IPS-18c (cell line): ENCODE results near the gene RPS2.

Source experiments
- H3K4me3 ChIP-seq: 2 replicates; pipeline ENCODE4 v1.7.0; 2013; ENCODE audit warnings: low read depth, mild to moderate bottlenecking, low read length, moderate library complexity; ENCODE audit not compliant: insufficient read depth
- H3K9me3 ChIP-seq: one replicate; pipeline ENCODE4 v1.6.1; 2013; ENCODE audit warnings: mild to moderate bottlenecking, low read length, moderate library complexity; ENCODE audit not compliant: control insufficient read depth, insufficient read depth

Gene RPS2

DNA sequence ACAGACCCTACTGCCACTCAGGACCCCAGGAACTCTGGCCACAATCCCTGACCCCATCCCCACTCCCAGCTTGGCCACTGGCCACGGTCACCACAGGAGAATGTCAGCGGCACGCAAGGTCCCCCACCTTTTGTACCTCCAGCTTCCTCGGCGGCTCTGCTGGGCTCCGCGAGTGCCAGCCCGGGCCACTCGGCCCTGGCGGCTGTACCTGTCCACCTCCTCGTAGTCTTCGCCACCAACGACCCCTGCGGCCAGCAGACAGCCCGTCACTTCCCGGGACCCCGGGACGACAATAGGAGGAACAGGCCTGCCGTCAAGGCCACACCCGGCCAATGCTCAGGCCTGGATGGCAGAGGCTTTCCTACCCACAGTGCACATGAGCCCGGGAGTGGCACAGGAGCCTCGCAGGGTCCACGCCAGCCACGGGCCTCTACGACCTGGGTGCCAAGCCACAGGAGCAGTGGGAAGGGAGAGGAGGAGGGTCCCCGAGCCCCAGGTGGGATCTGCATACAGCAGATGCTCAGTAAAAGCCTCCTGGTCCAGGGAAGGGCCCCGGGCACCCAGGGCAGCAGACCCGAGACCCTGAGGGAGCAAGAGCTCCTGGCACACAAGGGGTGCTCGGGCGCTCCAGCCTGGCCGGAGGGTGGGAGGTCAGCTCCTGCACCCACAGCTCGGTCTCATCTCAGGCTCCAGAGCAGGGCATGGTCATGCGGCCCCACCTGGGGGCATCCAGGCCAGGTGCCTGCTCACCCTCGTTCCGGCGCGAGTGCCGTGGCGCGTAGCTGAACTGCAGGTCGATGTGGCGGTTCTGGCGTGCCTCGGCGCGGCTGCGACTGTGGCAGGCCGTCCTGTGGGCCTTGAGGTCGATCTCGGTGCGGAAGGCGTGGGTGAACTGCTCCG, 37.1 kb upstream of the RPS2 start:
- H3K4me3 ChIP-seq = no peak overlapping the region
- no peaks in the 10 kb centered on the region for H3K9me3 ChIP-seq

DNA sequence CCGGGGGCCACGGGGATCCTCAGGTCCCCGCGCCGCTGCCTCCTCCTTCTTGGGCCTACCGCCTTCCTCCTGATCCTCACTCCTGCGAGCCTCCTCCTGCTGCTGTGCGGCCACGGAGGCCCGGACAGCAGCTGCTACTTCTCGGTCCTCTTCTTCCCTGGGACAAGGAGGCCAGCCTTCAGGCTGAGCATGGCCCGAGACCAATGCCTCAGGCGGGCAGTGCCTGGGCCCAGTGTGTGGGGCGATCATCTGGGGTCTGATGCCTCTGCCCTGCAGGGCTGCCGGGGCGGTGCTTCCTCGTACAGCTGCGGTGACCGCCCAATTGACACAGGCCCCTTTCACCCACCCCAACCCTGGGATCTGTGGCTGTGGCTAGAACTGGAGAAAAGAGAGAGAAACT, 36.4 kb upstream of the RPS2 start:
- H3K9me3 ChIP-seq = no peaks in the 10 kb centered on the region
- no peak overlapping the region for H3K4me3 ChIP-seq

DNA sequence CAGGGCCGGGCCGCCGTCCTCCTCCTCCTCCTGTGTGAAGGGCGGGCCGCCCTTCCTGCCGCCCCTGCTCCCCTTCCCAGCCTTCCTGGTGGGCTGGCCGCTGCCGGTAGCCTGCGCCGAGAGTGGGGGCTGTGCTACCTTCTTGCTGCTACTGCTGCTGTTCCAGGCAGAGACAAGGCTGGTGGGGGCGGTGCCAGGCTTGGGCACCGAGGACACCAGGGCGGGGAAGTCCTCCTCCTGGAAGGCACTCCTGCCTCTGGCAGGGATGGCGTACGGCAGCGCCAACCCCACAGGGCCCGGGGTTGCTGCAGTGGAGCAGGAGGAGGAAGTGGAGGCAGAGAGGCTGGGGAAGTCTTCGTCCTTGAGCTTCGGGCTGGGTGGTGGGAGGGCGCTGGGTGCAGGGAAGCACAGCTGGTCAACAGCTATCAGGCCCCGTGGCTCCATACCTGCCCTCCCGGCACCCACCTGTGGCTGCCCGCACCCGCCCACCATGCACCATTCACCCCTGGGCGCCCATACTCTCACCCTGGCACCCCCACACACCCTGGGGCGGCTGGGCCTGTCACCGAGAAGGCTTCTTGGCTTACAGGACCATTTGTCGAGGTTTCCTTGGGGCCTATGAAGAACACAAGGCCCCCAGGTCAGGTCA, 35.4 kb upstream of the RPS2 start:
- no peaks in the 10 kb centered on the region for H3K9me3 ChIP-seq
- H3K4me3 ChIP-seq = no peak overlapping the region

DNA sequence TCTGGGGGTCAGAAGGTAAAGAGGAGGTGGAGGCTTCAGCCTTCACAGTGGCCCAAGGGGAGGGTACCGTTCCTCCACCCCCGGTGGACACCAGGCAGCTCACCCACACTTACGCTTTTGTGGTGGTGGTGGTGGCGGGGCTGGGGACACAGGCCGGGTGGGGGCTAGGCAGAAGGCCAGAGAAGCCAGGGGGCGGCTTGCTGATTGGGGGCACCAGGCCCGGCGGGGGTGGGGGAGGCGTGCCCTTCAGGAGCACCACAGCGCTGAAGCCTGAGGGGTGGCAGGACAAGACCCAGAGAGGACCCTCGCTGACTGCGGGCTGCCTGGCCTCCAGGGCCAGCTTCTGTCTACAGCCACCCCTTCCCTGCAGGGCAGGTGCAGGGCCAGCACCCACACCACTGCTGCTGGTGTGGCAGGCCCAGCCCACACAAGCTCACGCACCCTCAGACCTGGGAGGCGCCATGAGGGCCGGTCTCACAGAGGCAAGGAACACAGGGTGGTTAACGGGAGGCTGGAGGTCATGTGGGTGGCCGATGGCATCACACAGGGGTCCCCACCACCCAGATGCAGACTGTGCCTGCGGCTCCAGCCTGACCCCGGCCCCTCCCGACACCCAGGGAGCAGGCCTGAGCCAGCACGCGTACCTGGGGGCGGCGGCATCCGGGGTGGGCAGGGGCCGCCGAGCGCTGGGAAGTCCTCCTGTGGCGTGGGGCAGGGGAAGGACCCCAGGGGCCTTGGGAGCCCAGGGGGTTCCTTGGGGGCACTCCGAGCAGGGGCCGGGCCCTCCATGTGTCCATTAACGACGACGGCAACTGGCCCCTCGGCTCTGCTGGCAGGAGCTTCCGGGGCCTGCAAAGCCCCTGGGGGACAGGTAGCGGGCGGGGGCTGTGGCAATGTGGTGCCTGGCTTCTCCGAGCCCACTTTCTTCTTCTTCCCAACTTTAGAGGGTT, 34.5 kb upstream of the RPS2 start:
- no peak overlapping the region for H3K4me3 ChIP-seq
- no peaks in the 10 kb centered on the region for H3K9me3 ChIP-seq

DNA sequence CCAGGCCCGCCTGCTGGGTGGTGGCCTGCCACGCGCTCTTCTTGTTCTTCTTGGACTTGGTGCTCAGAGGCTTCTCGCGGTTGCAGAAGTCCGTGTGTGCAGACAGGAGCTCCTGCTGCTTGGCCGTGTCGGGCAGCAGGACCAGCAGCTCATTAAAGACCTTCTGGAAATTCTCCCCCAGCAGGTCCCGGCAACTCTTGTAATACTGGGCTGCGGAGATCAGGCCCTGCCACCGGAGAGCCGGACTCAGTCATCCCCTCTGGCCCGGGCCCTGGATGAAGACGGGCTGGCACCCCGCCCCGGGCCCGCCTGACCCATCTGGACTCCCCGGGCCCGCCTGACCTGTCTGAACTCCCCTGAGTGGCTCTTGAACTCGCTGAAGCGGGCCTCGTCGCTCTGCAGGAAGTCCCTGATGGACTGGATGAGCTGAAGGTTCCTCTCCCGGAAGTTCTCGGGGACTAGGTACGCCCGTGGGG, 33.8 kb upstream of the RPS2 start:
- no peak overlapping the region for H3K4me3 ChIP-seq
- H3K9me3 ChIP-seq = no peaks in the 10 kb centered on the region

DNA sequence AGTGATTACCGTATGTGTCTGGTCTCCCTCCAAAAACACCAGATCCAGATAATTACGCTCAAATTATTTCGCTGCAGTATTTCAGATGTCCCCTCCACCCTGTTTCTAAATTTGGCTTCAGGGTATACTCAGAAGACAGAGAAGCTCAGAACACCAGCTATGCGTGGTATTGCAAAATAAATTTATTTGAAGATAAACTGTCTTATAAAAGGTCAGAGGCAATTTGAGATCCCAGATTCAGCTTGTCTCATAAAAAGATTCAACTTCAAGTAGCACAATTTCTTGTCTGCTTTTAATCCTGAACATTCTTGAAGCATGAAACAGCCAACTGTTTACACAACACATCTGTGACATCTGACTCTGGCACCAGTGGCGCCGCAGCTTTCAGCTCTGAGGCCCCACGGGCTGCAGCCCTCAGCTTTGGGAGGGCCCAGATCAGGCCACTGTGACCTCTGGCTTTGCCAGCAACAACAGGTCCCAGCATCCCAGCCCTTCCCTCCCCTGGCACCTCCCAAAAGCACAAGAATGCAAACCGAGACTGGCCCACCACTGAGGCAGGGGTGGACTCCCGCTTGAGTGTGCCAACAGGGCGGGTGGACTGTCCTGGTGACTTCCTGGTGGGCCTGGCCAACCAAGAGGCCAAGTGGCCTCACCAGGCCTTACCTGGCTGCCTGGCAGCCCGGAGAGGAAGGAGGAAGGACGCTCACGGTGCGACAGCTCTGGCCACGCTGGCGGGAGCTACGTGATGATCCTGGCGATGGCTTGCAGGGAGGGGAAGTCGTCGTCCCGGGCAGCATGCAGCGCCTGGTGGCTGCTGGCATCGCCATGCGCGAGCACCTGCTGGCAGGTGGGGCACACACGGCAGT, 33.1 kb upstream of the RPS2 start:
- Histone ChIP-seq H3K4me3 (no peak overlapping the region), H3K9me3 (no peaks in the 10 kb centered on the region)

DNA sequence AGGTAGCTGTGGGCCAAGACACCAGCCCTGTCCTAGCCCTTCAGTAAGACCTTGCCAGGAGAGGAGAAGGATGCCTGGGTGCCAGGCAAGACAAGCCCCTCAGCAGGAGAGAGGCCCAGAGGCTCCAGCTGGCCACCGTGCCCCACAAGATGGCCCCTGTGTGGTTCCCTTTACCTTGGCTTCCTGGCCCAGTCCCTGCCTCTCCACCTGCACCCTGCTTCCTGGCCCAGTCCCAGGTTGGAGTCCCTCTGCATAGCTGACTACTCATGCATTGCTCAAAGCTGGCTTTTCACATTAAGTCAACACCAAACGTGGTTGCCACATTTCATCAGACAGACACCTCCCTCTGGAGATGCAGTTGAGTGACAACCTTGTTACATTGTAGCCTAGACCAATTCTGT, 29.1 kb upstream of the RPS2 start:
- Histone ChIP-seq H3K9me3 (no peaks in the 10 kb centered on the region), H3K4me3 (no peak overlapping the region)

DNA sequence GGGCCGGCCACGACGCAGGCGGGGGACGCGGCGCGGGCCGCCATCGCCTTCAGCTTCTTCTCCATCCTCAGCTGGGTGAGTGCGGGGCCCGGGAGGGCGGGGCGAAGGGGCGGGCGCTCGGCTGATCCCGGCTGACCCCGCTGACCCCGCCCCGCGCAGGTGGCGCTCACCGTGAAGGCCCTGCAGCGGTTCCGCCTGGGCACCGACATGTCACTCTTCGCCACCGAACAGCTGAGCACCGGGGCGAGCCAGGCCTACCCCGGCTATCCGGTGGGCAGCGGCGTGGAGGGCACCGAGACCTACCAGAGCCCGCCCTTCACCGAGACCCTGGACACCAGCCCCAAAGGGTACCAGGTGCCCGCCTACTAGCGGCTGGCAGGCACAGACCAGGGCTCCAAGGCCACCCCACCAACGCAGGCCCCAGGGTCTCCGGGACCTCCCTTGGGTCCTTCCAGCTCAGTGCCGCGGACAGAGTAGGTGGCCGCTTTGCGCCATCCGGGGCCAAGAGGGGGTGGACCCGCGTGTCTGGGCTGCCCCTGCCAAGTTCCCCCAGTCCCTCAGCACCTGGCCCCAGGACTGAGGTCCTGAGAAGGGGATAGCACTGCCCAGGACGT, 28.2 kb upstream of the RPS2 start:
- Histone ChIP-seq H3K4me3 (peak overlapping the region; percentile 34; the same call in 1 of the 2 replicates), H3K9me3 (no peaks in the 10 kb centered on the region)

DNA sequence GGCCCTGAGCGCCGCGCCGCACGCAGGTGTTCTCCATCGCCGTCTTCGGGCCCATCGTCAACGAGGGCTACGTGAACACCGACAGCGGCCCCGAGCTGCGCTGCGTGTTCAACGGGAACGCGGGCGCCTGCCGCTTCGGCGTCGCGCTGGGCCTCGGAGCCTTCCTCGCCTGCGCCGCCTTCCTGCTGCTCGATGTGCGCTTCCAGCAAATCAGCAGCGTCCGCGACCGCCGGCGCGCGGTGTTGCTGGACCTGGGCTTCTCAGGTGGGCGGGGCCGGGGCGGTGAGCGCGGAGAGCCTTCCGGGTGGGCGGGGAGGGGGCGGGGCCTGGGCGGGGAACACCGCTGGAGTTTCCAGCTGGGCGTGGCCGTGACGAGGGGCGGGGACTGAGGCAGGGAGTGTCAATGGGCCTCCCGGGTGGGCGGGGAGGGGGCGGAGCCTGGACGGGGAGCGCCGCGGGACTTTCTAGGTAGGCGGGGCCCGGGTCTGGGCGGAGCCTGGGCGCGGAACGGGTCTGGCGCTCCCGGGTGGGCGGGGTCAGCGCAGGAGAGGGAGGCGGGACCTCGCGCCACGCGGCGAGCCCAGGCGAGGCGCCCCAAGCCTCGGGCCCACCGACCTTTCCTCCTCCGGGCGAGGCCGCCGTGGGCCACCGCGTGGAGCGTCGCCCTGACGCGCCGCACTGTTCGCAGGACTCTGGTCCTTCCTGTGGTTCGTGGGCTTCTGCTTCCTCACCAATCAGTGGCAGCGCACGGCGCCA, 27.5 kb upstream of the RPS2 start:
- Histone ChIP-seq H3K9me3 (no peaks in the 10 kb centered on the region), H3K4me3 (peak overlapping the region; percentile 34; the same call in 1 of the 2 replicates)

DNA sequence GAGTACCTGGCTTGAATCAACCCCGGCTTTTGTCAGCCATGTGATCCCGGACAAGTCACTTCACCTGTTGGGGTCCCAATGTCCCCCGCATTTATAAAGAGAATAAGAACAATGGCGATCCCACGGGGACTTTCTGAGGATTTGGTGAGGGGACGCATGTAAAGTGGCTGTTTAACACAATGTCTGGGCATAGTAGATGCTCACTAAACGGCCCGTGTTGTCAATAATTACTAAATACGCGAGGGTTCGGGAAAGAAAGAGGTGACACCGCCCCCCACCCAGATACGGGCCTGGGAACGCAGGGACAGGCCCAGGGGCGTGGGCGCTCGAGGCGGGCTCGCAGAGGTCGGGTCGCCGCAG, 26.9 kb upstream of the RPS2 start:
- H3K4me3 ChIP-seq = peak overlapping the region; percentile 34; the same call in 1 of the 2 replicates

DNA sequence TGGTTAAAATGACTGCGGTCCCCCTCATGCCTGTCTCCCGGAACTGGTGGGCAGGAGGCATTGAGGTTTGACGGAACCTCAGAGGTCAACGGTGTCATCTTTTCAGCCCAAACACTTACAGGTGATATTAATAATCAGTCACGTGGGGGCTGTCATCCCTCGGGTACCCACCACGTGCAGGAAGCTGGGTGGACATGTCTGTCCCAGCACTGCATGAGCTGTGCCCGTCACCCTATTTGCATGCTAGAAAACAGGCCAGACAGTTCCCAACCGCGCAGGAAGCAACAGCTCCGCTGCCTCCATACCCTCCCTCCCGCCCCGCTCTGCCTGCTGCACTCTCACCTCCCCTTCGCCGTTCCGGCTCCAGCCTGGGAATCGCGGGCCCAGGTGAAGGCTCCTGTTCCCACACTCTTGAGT, 26.5 kb upstream of the RPS2 start:
- Histone ChIP-seq H3K9me3 (no peaks in the 10 kb centered on the region), H3K4me3 (peak overlapping the region; percentile 60; the same call in 1 of the 2 replicates)

More for the DNA sequence above, 26.9 kb upstream of the RPS2 start:
- H3K9me3 ChIP-seq = no peaks in the 10 kb centered on the region

DNA sequence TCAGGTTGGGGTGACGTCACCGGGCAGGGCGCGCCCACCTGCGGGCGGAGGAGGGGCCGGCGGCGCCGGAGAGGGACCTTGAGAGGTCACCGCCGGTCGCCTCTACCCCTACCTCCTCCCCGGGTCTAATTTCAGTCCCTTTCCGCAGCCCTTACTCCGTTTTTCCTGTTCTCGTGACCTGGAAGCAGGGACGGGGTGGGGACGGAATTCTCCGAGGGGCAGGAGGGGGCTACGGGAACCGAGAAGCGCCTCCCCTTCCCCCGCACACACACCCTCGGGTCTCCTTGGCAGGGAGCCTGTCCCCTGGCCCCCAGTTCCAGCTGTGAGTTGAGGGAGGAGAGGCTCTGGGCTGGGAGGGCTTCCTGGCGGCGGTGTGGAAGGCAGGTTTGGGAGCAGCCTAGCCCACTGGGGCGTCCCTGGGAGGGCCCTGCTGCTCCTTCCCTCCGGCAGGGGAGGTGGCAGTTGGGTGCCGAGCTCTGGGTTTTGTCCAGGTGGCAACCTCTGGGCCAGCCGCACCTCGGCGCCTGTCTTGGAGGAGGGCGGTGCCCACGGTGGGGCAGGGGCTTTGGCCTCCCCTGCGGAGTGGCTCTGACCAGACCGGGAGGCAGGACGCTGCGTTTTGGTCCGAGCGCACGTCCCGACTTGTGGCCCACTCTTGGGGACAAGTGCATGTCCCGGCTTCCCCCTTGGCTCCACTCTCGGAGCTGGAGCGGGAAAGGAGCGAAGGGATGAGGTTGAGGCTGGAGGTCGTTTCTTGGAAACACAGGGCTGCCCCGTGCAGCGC, 25.9 kb upstream of the RPS2 start:
- Histone ChIP-seq H3K9me3 (no peaks in the 10 kb centered on the region), H3K4me3 (peak overlapping the region; percentile 60)

DNA sequence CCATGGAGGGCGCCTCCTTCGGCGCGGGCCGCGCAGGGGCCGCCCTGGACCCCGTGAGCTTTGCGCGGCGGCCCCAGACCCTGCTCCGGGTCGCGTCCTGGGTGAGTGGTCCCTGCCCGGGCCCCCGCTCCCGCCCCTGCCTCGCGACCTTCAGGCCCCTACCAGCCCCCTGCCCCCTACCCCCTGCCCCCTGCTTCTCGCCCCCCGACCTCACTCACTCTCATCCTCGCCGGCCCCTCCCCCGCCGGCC, 25.4 kb upstream of the RPS2 start:
- peak overlapping the region; percentile 60; the same call in 1 of the 2 replicates for H3K4me3 ChIP-seq
- no peaks in the 10 kb centered on the region for H3K9me3 ChIP-seq

DNA sequence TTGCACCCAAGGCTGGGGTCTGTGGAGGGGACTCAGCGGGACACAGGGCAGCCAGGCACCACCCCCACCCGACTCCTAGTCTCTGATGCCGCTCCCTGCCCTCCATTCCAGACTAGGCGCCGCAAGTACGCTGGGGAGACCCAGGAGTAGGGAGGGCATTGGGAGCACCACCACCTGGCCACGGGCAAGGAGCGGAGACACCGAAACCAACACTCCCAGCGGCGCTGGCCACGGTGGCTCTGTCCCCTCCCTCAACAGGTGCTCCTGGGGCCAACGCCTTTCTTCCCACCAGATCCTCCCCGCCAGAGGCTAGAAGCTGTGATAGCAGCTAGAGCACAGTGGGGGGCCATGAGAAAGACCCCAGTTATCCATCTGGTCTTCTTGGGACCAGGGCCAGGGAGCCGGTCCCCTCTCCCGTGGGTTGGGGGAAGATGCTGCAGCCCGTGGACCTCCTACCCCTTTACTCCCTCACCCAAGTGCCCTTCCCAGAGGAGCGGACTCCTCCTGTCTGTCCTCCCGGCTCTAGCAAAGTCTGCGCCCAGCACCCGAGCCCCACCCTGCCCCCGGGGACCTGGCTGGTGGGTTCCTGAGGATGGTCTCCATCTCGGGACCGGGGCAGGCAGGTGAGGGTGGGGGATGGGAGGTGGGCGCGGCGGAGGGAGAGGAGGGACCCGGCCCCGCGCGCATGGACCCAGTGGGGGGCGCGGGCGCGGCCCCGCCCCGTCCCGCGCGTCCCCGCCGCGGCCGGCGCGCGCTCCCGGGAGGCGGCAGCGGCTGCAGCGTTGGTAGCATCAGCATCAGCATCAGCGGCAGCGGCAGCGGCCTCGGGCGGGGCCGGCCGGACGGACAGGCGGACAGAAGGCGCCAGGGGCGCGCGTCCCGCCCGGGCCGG, 24.8 kb upstream of the RPS2 start, which contains the start of gene SYNGR3:
TSS of gene SYNGR3 (plus strand) at position 762 of the 892 bp plus-strand sequence. CDS start 133 bp downstream, outside the sequence.
- peak within 1 kb of the TSS; percentile 66 for H3K4me3 ChIP-seq
- H3K9me3 ChIP-seq = no peaks in the 10 kb centered on the region
